ENCODE results near the gene MYBPC3.

DNA sequence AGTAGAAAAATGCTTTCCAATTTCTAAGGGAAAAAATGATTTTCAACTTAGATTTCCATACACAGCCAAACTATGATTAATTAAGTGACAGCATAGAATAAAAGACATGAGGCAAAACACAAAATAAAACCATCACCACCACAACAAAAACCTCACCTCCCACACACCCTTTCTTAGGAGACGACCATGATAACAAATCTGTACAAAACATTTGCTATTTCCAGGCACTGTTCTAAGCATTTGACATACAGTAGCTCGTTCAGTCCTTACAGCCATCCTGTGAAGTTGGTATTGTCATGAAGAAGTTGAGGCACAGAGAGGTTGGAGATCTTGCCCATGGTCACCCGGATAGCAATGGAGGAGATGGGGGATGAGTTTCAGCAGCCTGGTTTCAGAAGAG lies 17.2 kb upstream of the MYBPC3 start:
- no peak for TF ChIP-seq POLR2A (IDR thresholded peaks at IDR 0.05)
- TF ChIP-seq, protein P1, sequence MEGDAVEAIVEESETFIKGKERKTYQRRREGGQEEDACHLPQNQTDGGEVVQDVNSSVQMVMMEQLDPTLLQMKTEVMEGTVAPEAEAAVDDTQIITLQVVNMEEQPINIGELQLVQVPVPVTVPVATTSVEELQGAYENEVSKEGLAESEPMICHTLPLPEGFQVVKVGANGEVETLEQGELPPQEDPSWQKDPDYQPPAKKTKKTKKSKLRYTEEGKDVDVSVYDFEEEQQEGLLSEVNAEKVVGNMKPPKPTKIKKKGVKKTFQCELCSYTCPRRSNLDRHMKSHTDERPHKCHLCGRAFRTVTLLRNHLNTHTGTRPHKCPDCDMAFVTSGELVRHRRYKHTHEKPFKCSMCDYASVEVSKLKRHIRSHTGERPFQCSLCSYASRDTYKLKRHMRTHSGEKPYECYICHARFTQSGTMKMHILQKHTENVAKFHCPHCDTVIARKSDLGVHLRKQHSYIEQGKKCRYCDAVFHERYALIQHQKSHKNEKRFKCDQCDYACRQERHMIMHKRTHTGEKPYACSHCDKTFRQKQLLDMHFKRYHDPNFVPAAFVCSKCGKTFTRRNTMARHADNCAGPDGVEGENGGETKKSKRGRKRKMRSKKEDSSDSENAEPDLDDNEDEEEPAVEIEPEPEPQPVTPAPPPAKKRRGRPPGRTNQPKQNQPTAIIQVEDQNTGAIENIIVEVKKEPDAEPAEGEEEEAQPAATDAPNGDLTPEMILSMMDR (IDR thresholded peaks at IDR 0.05) = no peak

Data from tibial nerve (tissue), 3 donors.